Measurements from ENCODE around the gene SLC11A2. TPM values are rescaled to one million over a fixed set of nuclear protein-coding genes. Genes with fewer than 3 reads are reported as not detected.

The SLC11A2 gene
- polyA plus RNA-seq, 1 of the 3 experiments (the other 2 are of a cell fraction) = 27.7 TPM

- H3K4me3 ChIP-seq (ENCODE audit: low read depth in 2 of 2, low read length in 1 of 2) = no peak overlapping the region
- ChIA-PET POLR2A (interaction anchor here (1.0 kb wide), 1 partner anchor 21 kb away, joined by 3 read pairs; no protein-coding TSS in a partner anchor), CTCF (interaction anchor here (1.6 kb wide), 1 partner anchor 36 kb away, joined by 4 read pairs; no protein-coding TSS in a partner anchor)
- WGBS (ENCODE audit: low lambda C conversion rate) = 93% methylated on average over 4 of the region's 4 CpGs
- no peaks in the 10 kb centered on the region for H3K36me3 ChIP-seq (replicated peaks in 1 of 2; ENCODE audit: control insufficient read depth in 1 of 2, insufficient read depth in 2 of 2, low read length in 1 of 2)
- no peaks in the 10 kb centered on the region for H3K9me2 ChIP-seq
- H2AFZ ChIP-seq (ENCODE audit: low read depth) = no peak overlapping the region
- H3K79me2 ChIP-seq (ENCODE audit: insufficient read depth) = no peaks in the 10 kb centered on the region
- peaks cover 0 to 5% of the 10 kb centered on the region in 2 experiments; a peak in 1 of 4 replicates for H3K4me1 ChIP-seq (ENCODE audit: control insufficient read depth in 1 of 2, insufficient read depth in 2 of 2, low read depth in 1 of 2, low read length in 1 of 2)
- no peaks in the 10 kb centered on the region for H3K9me3 ChIP-seq
- DNase-seq = no peak
- H3K27ac ChIP-seq (ENCODE audit: low read depth in 2 of 2, low read length in 1 of 2) = no peak overlapping the region
- H3K27me3 ChIP-seq (ENCODE audit: insufficient read depth) = no peaks in the 10 kb centered on the region
- no peaks in the 10 kb centered on the region for H4K20me1 ChIP-seq (ENCODE audit: insufficient read depth)
- TF ChIP-seq GABPA (IDR thresholded peaks at IDR 0.05; ENCODE audit: low read depth) (no peak), MAX (IDR thresholded peaks at IDR 0.05; ENCODE audit: low read depth) (no peak), FOXJ3 (CRISPR knock-in tag; IDR thresholded peaks at IDR 0.05) (no peak), POLR2AphosphoS5 (IDR thresholded peaks at IDR 0.05; ENCODE audit: low read depth, low read length) (no peak), CTCF (IDR thresholded peaks at IDR 0.05) (no peak), FOSL2 (IDR thresholded peaks at IDR 0.05; ENCODE audit: borderline replicate concordance, low read depth) (no peak), ZBTB33 (IDR thresholded peaks at IDR 0.05; ENCODE audit: borderline replicate concordance, low read depth) (no peak), YY1 (IDR thresholded peaks at IDR 0.05; ENCODE audit: low read depth) (no peak)
- no peaks in the 10 kb centered on the region for H3F3A ChIP-seq (replicated peaks; ENCODE audit: insufficient read depth)
- H3K4me2 ChIP-seq = no peak overlapping the region
- no peak overlapping the region for H3K9ac ChIP-seq
Observed at GRCh38 chr12:50949801-50950302, 76.3 kb downstream of the SLC11A2 start.

- Histone ChIP-seq H3K27me3 (ENCODE audit: insufficient read depth) (no peaks in the 10 kb centered on the region), H3K79me2 (ENCODE audit: insufficient read depth) (no peaks in the 10 kb centered on the region), H3K9ac (no peak overlapping the region), H2AFZ (ENCODE audit: low read depth) (no peak overlapping the region), H3F3A (replicated peaks; ENCODE audit: insufficient read depth) (no peaks in the 10 kb centered on the region), H3K36me3 (replicated peaks in 1 of 2; ENCODE audit: control insufficient read depth in 1 of 2, insufficient read depth in 2 of 2, low read length in 1 of 2) (no peaks in the 10 kb centered on the region), H4K20me1 (ENCODE audit: insufficient read depth) (no peaks in the 10 kb centered on the region), H3K4me1 (ENCODE audit: control insufficient read depth in 1 of 2, insufficient read depth in 2 of 2, low read depth in 1 of 2, low read length in 1 of 2) (peaks cover 0 to 5% of the 10 kb centered on the region in 2 experiments; a peak in 1 of 4 replicates), H3K9me2 (no peaks in the 10 kb centered on the region), H3K4me3 (ENCODE audit: low read depth in 2 of 2, low read length in 1 of 2) (no peak overlapping the region), H3K27ac (ENCODE audit: low read depth in 2 of 2, low read length in 1 of 2) (no peak overlapping the region), H3K9me3 (no peaks in the 10 kb centered on the region), H3K4me2 (no peak overlapping the region)
- ChIA-PET CTCF (no interaction called here), POLR2A (interaction anchor here (0.7 kb wide), 1 partner anchor 12 kb away, joined by 4 read pairs; no protein-coding TSS in a partner anchor)
- 82% methylated on average over 4 of the region's 4 CpGs for WGBS (ENCODE audit: low lambda C conversion rate)
- DNase-seq = no peak
- TF ChIP-seq RXRA (IDR thresholded peaks at IDR 0.05; ENCODE audit: borderline replicate concordance, low read depth) = no peak
- no peak for TF ChIP-seq ELF1 (IDR thresholded peaks at IDR 0.05)
- no peak for TF ChIP-seq MEF2A (IDR thresholded peaks at IDR 0.05; ENCODE audit: borderline replicate concordance, low read depth)
- no peak for TF ChIP-seq GABPA (IDR thresholded peaks at IDR 0.05; ENCODE audit: low read depth)
- no peak for TF ChIP-seq ZBTB33 (IDR thresholded peaks at IDR 0.05; ENCODE audit: borderline replicate concordance, low read depth)
- TF ChIP-seq REST (IDR thresholded peaks at IDR 0.05; ENCODE audit: low read depth, low read length) = no peak
- TF ChIP-seq GATA2 (CRISPR knock-in tag; IDR thresholded peaks at IDR 0.05) = no peak
- no peak for TF ChIP-seq IRF3 (IDR thresholded peaks at IDR 0.05; ENCODE audit: low read depth, low read length)
- TF ChIP-seq NRF1 (IDR thresholded peaks at IDR 0.05; ENCODE audit: low read depth, low read length) = no peak
Observed at GRCh38 chr12:50948798-50949197, 77.4 kb downstream of the SLC11A2 start.
